HT-29 (cell line): Measurements from ENCODE around the gene UBE4A. TPM values are rescaled to one million over a fixed set of nuclear protein-coding genes. Genes with fewer than 3 reads are reported as not detected.

Source experiments
- DNase-seq: peaks from one replicate; pipeline ENCODE4 v3.0.0-alpha.2; 2015; ENCODE audit warnings: low spot score
- small RNA-seq: library from RNA; depleted of rRNA; stranded (forward); fragments of <200 nt; gene quantifications from one replicate; pipeline ENCODE3, GENCODE V24; 2014
- total RNA-seq: library from RNA; depleted of rRNA; stranded (reverse); fragments of >200 nt; shearing (Covaris generic); gene quantifications from 2 replicates; pipeline ENCODE4 v1.2.3, GENCODE V29; 2014; rRNA removed

UBE4A gene
- total RNA-seq, 1 experiment from 2014 or later: 24.1 TPM

- peak; percentile 45 for DNase-seq
Measured at GRCh38 chr11:118438314-118438931, 79.0 kb downstream of the UBE4A start.

GRCh38 chr11:118439646-118440045, 80.2 kb downstream of the UBE4A start:
- no peak for DNase-seq

DNA sequence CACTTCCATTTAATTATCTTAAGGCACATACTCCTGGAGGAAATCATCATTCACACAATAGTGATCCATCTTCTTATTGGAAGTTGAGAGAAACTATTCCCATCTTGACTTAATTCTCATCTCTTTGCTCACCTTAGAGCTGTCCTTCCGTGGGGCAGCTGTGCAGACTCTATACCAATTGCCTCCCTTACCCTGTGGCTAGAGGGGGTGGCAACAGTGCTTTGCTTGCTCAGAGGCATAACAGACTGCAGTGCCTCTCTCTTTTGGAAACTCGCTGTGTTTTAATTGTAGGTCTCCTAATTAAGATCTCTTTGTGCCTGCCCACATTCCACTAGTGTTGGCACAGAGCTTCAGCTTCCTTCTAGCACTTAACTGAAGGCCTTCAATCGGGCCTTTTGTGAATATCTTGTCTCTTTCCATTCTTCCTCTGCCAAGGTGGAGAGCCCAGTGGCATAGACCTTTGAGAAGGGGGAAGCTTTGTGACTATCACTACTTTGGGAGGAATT, 82.4 kb downstream of the UBE4A start:
- DNase-seq: no peak

DNA sequence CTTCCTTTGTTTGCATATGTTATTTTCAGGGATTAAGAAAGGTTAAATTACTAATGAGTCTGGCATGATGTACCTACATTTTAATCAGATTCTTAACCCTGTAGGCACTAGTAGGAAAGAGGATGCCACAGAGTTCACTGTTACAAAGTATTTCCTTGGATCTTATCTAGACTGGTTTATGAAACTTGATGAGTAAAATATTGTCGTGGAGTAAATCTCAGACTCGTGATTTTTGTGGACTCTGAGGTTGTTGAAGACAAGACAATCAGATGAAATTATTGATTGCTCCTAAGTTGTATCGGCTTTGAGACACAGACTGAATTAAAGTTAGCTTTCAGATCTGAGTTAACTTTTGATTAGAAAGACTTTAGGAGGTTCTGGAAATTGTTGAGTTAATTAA, 82.9 kb downstream of the UBE4A start:
- no peak for DNase-seq

GRCh38 chr11:118442908-118443589, 83.6 kb downstream of the UBE4A start:
- DNase-seq: no peak

DNA sequence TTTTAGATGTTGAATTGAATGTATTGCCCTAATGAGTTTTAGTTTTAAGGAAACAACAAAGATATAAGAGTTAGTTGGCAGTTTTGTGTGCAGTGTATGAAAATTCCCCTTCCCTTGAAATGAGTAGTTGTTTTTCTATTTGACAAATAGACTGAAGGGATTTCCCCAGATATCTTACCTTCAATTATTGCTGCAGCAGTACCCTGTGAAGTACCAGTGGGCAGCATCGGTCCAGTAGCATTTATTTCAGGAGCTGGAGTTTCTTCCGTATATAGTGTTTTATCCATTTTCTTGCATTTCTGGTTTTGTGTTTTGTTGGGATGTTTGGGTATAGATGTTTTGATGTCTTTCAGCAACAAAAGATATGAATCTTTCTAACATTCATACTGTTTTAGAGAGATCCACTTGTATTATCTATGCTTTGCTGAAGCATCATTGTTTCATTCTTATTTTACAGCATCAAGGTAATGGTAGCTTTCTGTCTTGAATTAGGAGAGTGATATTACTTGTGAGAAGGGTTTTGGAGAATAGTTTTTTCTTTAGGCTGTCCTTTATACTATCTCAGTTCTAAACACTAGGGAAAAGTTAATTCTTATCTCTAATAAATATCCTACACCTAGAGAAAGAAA, 84.3 kb downstream of the UBE4A start:
- DNase-seq: no peak

GRCh38 chr11:118447423-118447822, 88.0 kb downstream of the UBE4A start:
- no peak for DNase-seq

DNA sequence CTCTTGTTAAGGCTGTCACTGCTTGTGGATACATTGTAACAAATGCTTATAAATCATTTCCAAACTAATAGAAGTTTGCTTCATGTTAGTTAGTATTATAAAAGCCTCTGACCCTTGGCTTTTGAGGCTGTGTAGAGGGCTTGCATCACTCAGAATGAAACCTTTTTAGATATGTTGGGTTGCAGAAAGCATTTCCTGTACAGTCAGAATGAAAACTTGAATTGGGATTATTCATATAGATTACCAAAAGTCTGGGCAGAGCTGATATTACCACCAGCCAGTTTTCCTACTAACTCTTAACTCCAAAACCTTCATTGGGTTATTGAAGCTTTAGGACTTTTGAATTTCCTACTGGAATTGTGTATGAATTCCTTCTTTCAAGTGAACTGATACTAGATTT, 88.9 kb downstream of the UBE4A start:
- no peak for DNase-seq

Small RNA genes lying within 50 kb of the gene (small RNA-seq; reads per million reads assigned to genes)
- gene AP001582.1: not detected

Other genes with a start within 250 kb of the UBE4A start
- not detected in 2 replicates for gene SCN4B, start 206.8 kb upstream of the UBE4A start, total RNA-seq
- gene SCN2B, start 183.0 kb upstream of the UBE4A start, total RNA-seq: not detected in 2 replicates
- gene JAML, start 134.6 kb upstream of the UBE4A start, total RNA-seq: 0.10 TPM in 1 of 2 replicates, not detected in the other
- gene MPZL3, start 107.2 kb upstream of the UBE4A start, total RNA-seq: 11.1 and 11.7 TPM in 2 replicates
- 24.3 and 30.4 TPM in 2 replicates for gene MPZL2, start 95.3 kb upstream of the UBE4A start, total RNA-seq
- gene CD3E, start 54.9 kb upstream of the UBE4A start, total RNA-seq: not detected in 2 replicates
- not detected in 2 replicates for gene CD3D, start 16.9 kb upstream of the UBE4A start, total RNA-seq
- gene CD3G, start 15.3 kb upstream of the UBE4A start, total RNA-seq: not detected in 2 replicates
- 222 and 227 TPM in 2 replicates for gene ATP5MG, start 42.0 kb downstream of the UBE4A start, total RNA-seq
- gene KMT2A, start 76.9 kb downstream of the UBE4A start, total RNA-seq: 49.7 and 54.8 TPM in 2 replicates
- gene TTC36, start 167.9 kb downstream of the UBE4A start, total RNA-seq: not detected in 2 replicates
- gene TMEM25, start 171.6 kb downstream of the UBE4A start, total RNA-seq: 4.3 and 4.4 TPM in 2 replicates
- gene IFT46, start 206.3 kb downstream of the UBE4A start, total RNA-seq: 17.6 and 18.7 TPM in 2 replicates
- 79.4 and 84.9 TPM in 2 replicates for gene ARCN1, start 212.8 kb downstream of the UBE4A start, total RNA-seq
- 207 and 215 TPM in 2 replicates for gene PHLDB1, start 248.0 kb downstream of the UBE4A start, total RNA-seq